ENCODE results near the gene TMEM121B.

The TMEM121B gene

GRCh38 chr22:17096071-17096470, 25.1 kb downstream of the TMEM121B start:
- no peak for TF ChIP-seq CTCF (IDR thresholded peaks at IDR 0.05)

DNA sequence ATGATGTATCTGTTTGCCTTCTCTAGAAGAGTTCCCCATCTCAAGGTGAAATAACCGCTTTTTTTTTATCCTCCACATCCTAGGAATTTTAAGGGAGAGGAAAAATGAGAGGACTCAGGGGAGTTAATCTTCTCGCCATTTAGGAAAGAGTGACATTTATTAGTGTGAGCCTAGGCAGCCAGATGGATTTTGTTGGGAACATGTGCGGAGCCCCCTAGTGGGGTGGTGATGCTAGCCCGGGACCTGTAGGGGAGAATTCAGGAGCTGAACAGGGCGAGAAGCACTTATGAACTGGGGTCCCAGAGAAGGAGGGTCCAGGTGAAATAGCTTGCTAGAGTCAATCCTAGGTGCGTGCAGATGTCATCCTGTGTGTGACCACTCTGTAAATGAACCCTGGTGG, 25.6 kb downstream of the TMEM121B start:
- TF ChIP-seq CTCF (IDR thresholded peaks at IDR 0.05) = peak; percentile 22; the same call in 1 of the 2 replicates

DNA sequence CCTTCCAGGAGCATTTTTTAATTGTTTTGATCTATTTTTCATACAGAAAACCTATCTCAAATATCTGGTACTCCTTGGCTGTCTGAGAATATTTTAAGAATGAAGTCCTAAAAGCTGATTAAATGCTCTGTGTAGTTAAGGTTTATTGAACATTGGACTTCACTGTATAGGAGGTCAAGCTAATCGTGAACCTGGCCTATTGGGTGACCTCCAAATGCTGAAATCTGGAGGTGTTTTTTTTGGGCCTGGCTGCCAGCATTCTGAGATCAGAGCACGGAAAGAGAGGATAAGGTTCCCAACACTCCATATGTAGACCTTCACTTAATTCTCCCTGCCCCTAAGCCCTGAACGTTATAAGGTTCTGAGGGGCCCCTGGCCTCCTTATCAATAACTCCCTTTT, 28.1 kb downstream of the TMEM121B start:
- no peak for TF ChIP-seq CTCF (IDR thresholded peaks at IDR 0.05)

GRCh38 chr22:17091851-17092250, 29.3 kb downstream of the TMEM121B start:
- TF ChIP-seq CTCF (IDR thresholded peaks at IDR 0.05) = no peak

- no peak for TF ChIP-seq CTCF (IDR thresholded peaks at IDR 0.05)
Observed at GRCh38 chr22:17090550-17090949, 30.6 kb downstream of the TMEM121B start.

GRCh38 chr22:17087498-17088131, 33.5 kb downstream of the TMEM121B start:
- no peak for TF ChIP-seq CTCF (IDR thresholded peaks at IDR 0.05)

DNA sequence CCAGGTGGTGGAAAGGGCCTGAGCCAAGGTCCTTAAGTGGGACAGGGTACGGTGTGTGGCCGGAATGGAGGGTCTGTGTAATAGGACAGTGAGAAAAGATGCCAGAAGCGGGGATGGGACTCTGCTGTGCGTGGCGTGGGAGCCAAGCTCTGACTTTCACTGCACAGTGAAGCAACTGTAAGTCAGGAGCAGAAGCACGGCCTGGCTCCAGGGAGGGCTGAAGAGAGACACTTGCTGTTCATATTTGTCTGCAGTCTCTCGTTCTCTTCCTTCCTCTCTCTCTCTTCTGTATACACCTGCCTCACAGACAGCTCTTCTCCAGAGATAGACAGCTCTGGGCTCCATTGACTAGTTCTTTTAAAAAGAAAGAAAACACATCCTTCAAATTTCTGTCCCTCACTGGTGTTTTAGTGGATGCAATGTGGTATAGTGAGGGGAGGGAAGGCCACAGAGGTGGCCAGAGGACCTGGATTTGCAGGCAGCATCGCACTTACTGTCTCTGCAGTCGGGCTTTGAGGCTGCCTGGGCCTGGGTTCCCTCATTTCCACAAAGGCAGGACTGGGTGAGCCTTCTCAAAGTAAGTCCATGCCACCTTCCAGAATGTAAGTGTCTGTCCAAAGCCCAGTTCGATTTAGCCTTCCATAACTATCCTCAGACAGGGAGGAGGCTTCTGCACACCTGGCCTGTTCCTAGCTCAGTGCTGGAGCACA, 34.2 kb downstream of the TMEM121B start:
- TF ChIP-seq CTCF (IDR thresholded peaks at IDR 0.05) = no peak
